CD14-positive monocyte (primary cell): ENCODE results near the gene GPD2. TPM values are rescaled to one million over a fixed set of nuclear protein-coding genes. Genes with fewer than 3 reads are reported as not detected.

Source experiments
- DNase-seq, 3 donors: peaks; one replicate each; pipeline ENCODE4 v3.0.0-alpha.2; 2011 to 2022
- H2AFZ ChIP-seq: 2 replicates; pipeline ENCODE4 v1.6.0; 2012; ENCODE audit warnings: mild to moderate bottlenecking, low read depth, low read length, inconsistent platforms; ENCODE audit not compliant: insufficient read depth, poor library complexity, severe bottlenecking
- H3K27ac ChIP-seq, 2 donors: 1 replicate in 1 of 2; 2 replicates in 1 of 2; pipeline ENCODE4 v1.5.1; 2012 to 2013; ENCODE audit warnings: low read length in 2 of 2, control low read depth in 1 of 2, inconsistent platforms in 1 of 2, low read depth in 1 of 2, mild to moderate bottlenecking in 1 of 2
- H3K27me3 ChIP-seq, 2 donors: one replicate each; pipeline versions ENCODE4 v1.6.0 to v1.6.1; 2011 to 2013; ENCODE audit warnings: low read length in 2 of 2; ENCODE audit not compliant: control insufficient read depth in 2 of 2, insufficient read depth in 2 of 2
- H3K36me3 ChIP-seq, 2 donors: replicated peaks in 1 of 2; 1 replicate in 1 of 2; 2 replicates in 1 of 2; pipeline versions ENCODE4 v1.5.1 to v1.6.1; 2012 to 2013; ENCODE audit warnings: low read length in 2 of 2, control low read depth in 1 of 2, inconsistent platforms in 1 of 2, mild to moderate bottlenecking in 1 of 2; ENCODE audit not compliant: insufficient read depth in 2 of 2, control insufficient read depth in 1 of 2
- H3K4me1 ChIP-seq, 2 donors: 1 replicate in 1 of 2; 2 replicates in 1 of 2; pipeline versions ENCODE4 v1.5.1 to v1.6.1; 2012 to 2013; ENCODE audit warnings: low read length in 2 of 2, control low read depth in 1 of 2, inconsistent platforms in 1 of 2, mild to moderate bottlenecking in 1 of 2, moderate library complexity in 1 of 2; ENCODE audit not compliant: insufficient read depth in 2 of 2, control insufficient read depth in 1 of 2
- H3K4me2 ChIP-seq: replicated peaks from 2 replicates; pipeline ENCODE3; 2012; ENCODE audit warnings: low read length, moderate library complexity, mild to moderate bottlenecking; ENCODE audit not compliant: poor library complexity, severe bottlenecking; ENCODE audit errors: extremely low read depth
- H3K4me3 ChIP-seq, 3 experiments: fragments of 200-600 bp in 1 of 3; sonication (generic) in 1 of 3; replicated peaks in 1 of 3; 1 replicate in 2 of 3; 2 replicates in 1 of 3; pipeline ENCODE4 v1.5.1; 2011 to 2013; ENCODE audit warnings: low read length in 3 of 3, mild to moderate bottlenecking in 3 of 3, control low read depth in 2 of 3, low read depth in 2 of 3, inconsistent platforms in 1 of 3, moderate library complexity in 1 of 3
- H3K79me2 ChIP-seq: 2 replicates; pipeline ENCODE4 v1.6.0; 2012; ENCODE audit warnings: mild to moderate bottlenecking, control low read depth, inconsistent platforms, low read length, moderate library complexity; ENCODE audit not compliant: insufficient read depth
- H3K9ac ChIP-seq: 2 replicates; pipeline ENCODE4 v1.6.0; 2017; ENCODE audit warnings: low read length, mild to moderate bottlenecking; ENCODE audit not compliant: insufficient read depth, poor library complexity, severe bottlenecking
- H3K9me3 ChIP-seq, 2 donors: replicated peaks in 1 of 2; 1 replicate in 1 of 2; 2 replicates in 1 of 2; pipeline versions ENCODE4 v1.5.1 to v1.6.1; 2012 to 2013; ENCODE audit warnings: low read length in 2 of 2, control low read depth in 1 of 2; ENCODE audit not compliant: control insufficient read depth in 1 of 2, insufficient read depth in 1 of 2
- H4K20me1 ChIP-seq: 2 replicates; pipeline ENCODE4 v1.6.0; 2012; ENCODE audit warnings: mild to moderate bottlenecking, low read length, control low read depth, moderate library complexity; ENCODE audit not compliant: insufficient read depth
- H3K27ac Mint-ChIP-seq, 7 donors: one replicate each; pipeline ENCODE4 v1.8.0; 2020; ENCODE audit warnings: mild to moderate bottlenecking in 7 of 7, mixed read lengths in 7 of 7, moderate library complexity in 6 of 7, inconsistent platforms in 2 of 7
- H3K27me3 Mint-ChIP-seq, 3 donors: one replicate each; pipeline ENCODE4 v1.8.0; 2021 to 2022; ENCODE audit warnings: low read depth in 3 of 3, mild to moderate bottlenecking in 3 of 3, mixed read lengths in 3 of 3, moderate library complexity in 3 of 3, inconsistent platforms in 1 of 3
- H3K36me3 Mint-ChIP-seq, 2 donors: one replicate each; pipeline ENCODE4 v1.8.0; 2020; ENCODE audit warnings: mixed read lengths in 2 of 2, inconsistent platforms in 1 of 2, mild to moderate bottlenecking in 1 of 2
- H3K4me1 Mint-ChIP-seq: one replicate; pipeline ENCODE4 v1.8.0; 2020; ENCODE audit warnings: mild to moderate bottlenecking, mixed read lengths
- H3K4me3 Mint-ChIP-seq, 2 donors: one replicate each; pipeline ENCODE4 v1.8.0; 2020; ENCODE audit warnings: mild to moderate bottlenecking in 2 of 2, mixed read lengths in 2 of 2, moderate library complexity in 1 of 2
- H3K9me3 Mint-ChIP-seq, 7 donors: one replicate each; pipeline ENCODE4 v1.8.0; 2020 to 2022; ENCODE audit warnings: mixed read lengths in 7 of 7, mild to moderate bottlenecking in 6 of 7, moderate library complexity in 6 of 7, inconsistent platforms in 2 of 7
- WGBS: methylation state at CpG from one replicate; pipeline ENCODE4 v1.1.5; 2013; ENCODE audit warnings: missing lambda C conversion rate; ENCODE audit not compliant: insufficient coverage; 5-methylcytosine and 5-hydroxymethylcytosine counted together
- intact Hi-C, 2 donors: fragments of 100-400 bp; cut with micrococcal nuclease; formaldehyde crosslinking; loops; one replicate each; pipeline versions ENCODE4 v1.15.0 to v1.15.1; 2023
- polyA plus RNA-seq, 3 donors: library from polyadenylated mRNA; depleted of rRNA in 1 of 3; unstranded in 2 of 3; stranded (reverse) in 1 of 3; fragments of 300-500 nt in 2 of 3; fragments of >200 nt in 1 of 3; fragmentation: Illumina TruSeq in 2 of 3; gene quantifications; 1 replicate in 2 of 3; 2 replicates in 1 of 3; pipeline ENCODE4 v1.2.3, GENCODE V29; 2012 to 2021
- TF ChIP-seq, protein P1 (sequence below): fragments of 200-600 bp; IDR thresholded peaks from one replicate; pipeline ENCODE4 v1.8.0; 2022; ENCODE audit warnings: antibody characterized with exemption, mild to moderate bottlenecking

GPD2 gene
- polyA plus RNA-seq, 3 donors, result 13.4 to 17.1 (median 14.5) TPM

DNA sequence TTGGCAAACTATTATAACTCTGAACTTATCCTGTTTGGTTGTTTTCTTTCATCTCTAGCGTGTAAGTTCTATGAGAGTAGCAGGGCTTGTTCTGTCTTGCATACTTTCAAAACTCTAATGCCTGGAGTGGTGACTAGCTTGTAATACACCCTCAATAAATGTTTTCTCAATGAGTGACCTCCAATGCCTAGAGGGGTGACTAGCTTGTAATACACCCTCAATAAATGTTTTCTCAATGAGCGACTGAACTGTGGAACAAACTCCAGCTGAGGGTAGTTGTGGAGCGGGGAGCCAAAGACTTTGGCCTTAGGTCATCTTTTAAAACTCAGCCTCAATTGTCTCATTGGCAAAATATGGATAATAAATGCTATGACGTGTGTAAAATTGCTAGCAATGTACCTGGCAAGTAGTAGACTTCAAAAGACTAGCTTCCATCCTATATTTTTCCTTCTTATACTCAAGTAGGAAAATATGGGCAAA, 1.8 kb downstream of the GPD2 start:
- peak overlapping the region; percentile 95 to 99 (median 98) for H3K27ac Mint-ChIP-seq
- Histone ChIP-seq H3K79me2 (peaks cover 69% of the 10 kb centered on the region), H2AFZ (no peak overlapping the region), H3K4me1 (peaks cover 27 to 42% of the 10 kb centered on the region in 2 donors), H3K36me3 (peaks cover 7 to 21% of the 10 kb centered on the region in 2 donors), H3K9me3 (no peaks in the 10 kb centered on the region), H3K4me3 (peak overlapping the region in 2 of 3 experiments; percentile 16 to 91), H3K9ac (peak overlapping the region; percentile 91), H3K27me3 (no peaks in the 10 kb centered on the region), H3K27ac (peak overlapping the region; percentile 41 to 98), H4K20me1 (peaks cover 18% of the 10 kb centered on the region), H3K4me2 (peak overlapping the region; percentile 96)
- peaks cover 19 to 24% of the 10 kb centered on the region in 2 donors for H3K36me3 Mint-ChIP-seq
- no peaks in the 10 kb centered on the region for H3K27me3 Mint-ChIP-seq
- DNase-seq, result no peak
- H3K4me1 Mint-ChIP-seq, result peaks cover 55% of the 10 kb centered on the region
- 100% methylated on average over 2 of the region's 4 CpGs for WGBS
- H3K4me3 Mint-ChIP-seq, result peak overlapping the region; percentile 94 to 95
- intact Hi-C loops, result loop anchor here (2.0 to 5.0 kb wide), 3 partner anchors 34 to 36 kb away; no protein-coding TSS in a partner anchor
- TF ChIP-seq, protein P1, sequence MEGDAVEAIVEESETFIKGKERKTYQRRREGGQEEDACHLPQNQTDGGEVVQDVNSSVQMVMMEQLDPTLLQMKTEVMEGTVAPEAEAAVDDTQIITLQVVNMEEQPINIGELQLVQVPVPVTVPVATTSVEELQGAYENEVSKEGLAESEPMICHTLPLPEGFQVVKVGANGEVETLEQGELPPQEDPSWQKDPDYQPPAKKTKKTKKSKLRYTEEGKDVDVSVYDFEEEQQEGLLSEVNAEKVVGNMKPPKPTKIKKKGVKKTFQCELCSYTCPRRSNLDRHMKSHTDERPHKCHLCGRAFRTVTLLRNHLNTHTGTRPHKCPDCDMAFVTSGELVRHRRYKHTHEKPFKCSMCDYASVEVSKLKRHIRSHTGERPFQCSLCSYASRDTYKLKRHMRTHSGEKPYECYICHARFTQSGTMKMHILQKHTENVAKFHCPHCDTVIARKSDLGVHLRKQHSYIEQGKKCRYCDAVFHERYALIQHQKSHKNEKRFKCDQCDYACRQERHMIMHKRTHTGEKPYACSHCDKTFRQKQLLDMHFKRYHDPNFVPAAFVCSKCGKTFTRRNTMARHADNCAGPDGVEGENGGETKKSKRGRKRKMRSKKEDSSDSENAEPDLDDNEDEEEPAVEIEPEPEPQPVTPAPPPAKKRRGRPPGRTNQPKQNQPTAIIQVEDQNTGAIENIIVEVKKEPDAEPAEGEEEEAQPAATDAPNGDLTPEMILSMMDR, result no peak
- no peaks in the 10 kb centered on the region for H3K9me3 Mint-ChIP-seq

- Mint-ChIP-seq H3K4me1 (peaks cover 62% of the 10 kb centered on the region), H3K9me3 (no peaks in the 10 kb centered on the region), H3K4me3 (no peak overlapping the region), H3K27me3 (peaks cover 0 to 2% (median 0%) of the 10 kb centered on the region in 3 donors), H3K27ac (peak overlapping the region in 1 of 7 donors; percentile 16), H3K36me3 (peaks cover 23 to 39% of the 10 kb centered on the region in 2 donors)
- TF ChIP-seq, protein P1, result no peak
- peaks cover 12 to 13% of the 10 kb centered on the region in 2 donors for H3K4me1 ChIP-seq
- H4K20me1 ChIP-seq, result peaks cover 40% of the 10 kb centered on the region
- H3K4me2 ChIP-seq, result no peak overlapping the region
- no peaks in the 10 kb centered on the region for H3K27me3 ChIP-seq
- no peak overlapping the region for H3K4me3 ChIP-seq
- no peaks in the 10 kb centered on the region for H3K9me3 ChIP-seq
- H2AFZ ChIP-seq, result no peak overlapping the region
- intact Hi-C loops, result no loop called here
- peaks cover 100% of the 10 kb centered on the region for H3K79me2 ChIP-seq
- H3K27ac ChIP-seq, result no peak overlapping the region
- H3K36me3 ChIP-seq, result peaks cover 7 to 21% of the 10 kb centered on the region in 2 donors
- no peak overlapping the region for H3K9ac ChIP-seq
- no peak for DNase-seq
These were observed 6.9 kb downstream of the GPD2 start for GRCh38 chr2:156443089-156443488.
